GM12878 (cell line): ENCODE measurements around the gene KCNQ1. TPM values are rescaled to one million over a fixed set of nuclear protein-coding genes. Genes with fewer than 3 reads are reported as not detected.

Source experiments
- ATAC-seq: fragments of 200-7000 bp; cut with Tn5 transposase; 3 replicates; pipeline ENCODE4 v1.9.1; 2020; ENCODE audit warnings: mild to moderate bottlenecking, moderate library complexity
- BruUV-seq: library from RNA; stranded (reverse); fragments of 400-500 nt; replicated peaks from 2 replicates; lab custom pipeline; 2021; lab: Mats Ljungman, UMichigan
- CTCF ChIA-PET: fragments of 300-600 bp; sonication (Branson Sonifier 250); formaldehyde crosslinking; extraction: SDS; loops from one replicate; lab custom pipeline; 2021; ENCODE audit warnings: inconsistent platforms; lab: Yijun Ruan, JAX
- POLR2A ChIA-PET: fragments of 350-600 bp; formaldehyde crosslinking; extraction: SDS; loops from one replicate; lab custom pipeline; 2021; ENCODE audit warnings: inconsistent platforms; lab: Charles Lee
- RAD21 ChIA-PET: fragments of 300-600 bp; sonication (Branson Sonifier 250); formaldehyde crosslinking; loops from one replicate; lab custom pipeline; 2023; ENCODE audit warnings: antibody characterized with exemption; ENCODE audit not compliant: unreplicated experiment; lab: Charles Lee
- SMC1A ChIA-PET: fragments of 300-600 bp; sonication (Branson Sonifier 250); formaldehyde crosslinking; loops from one replicate; lab custom pipeline; 2023; ENCODE audit not compliant: unreplicated experiment, uncharacterized antibody; lab: Charles Lee
- DNase-seq: peaks from one replicate; pipeline ENCODE4 v3.0.0-alpha.2; 2011; ENCODE audit warnings: low read depth, low spot score
- FAIRE-seq: peaks from 3 replicates; lab custom pipeline; 2011; peaks lifted over from hg19 to GRCh38; lab: Jason Lieb, UNC
- H2AFZ ChIP-seq: 2 replicates; pipeline ENCODE4 v1.6.0; 2011; ENCODE audit warnings: low read depth, low read length, control low read depth; ENCODE audit not compliant: control insufficient read depth
- H3K27ac ChIP-seq: 2 replicates; pipeline ENCODE4 v1.5.1; 2011; ENCODE audit warnings: control low read depth; ENCODE audit not compliant: control insufficient read depth, insufficient read depth
- H3K27me3 ChIP-seq, 2 experiments: replicated peaks in 1 of 2; 2 replicates each; pipeline versions ENCODE4 v1.6.0 to v1.6.1; 2011; ENCODE audit warnings: low read length in 1 of 2; ENCODE audit not compliant: control insufficient read depth in 2 of 2, insufficient read depth in 2 of 2
- H3K36me3 ChIP-seq, 2 experiments: 2 replicates each; pipeline ENCODE4 v1.5.1; 2011; ENCODE audit warnings: low read length in 1 of 2; ENCODE audit not compliant: control insufficient read depth in 2 of 2, insufficient read depth in 2 of 2
- H3K4me1 ChIP-seq: 2 replicates; pipeline ENCODE4 v1.6.1; 2011; ENCODE audit warnings: mild to moderate bottlenecking, low read length, moderate library complexity, mixed read lengths; ENCODE audit not compliant: control insufficient read depth, insufficient read depth
- H3K4me2 ChIP-seq: 2 replicates; pipeline ENCODE4 v1.6.0; 2011; ENCODE audit warnings: control low read depth; ENCODE audit not compliant: control insufficient read depth, insufficient read depth
- H3K4me3 ChIP-seq: fragments of 200-600 bp; sonication (generic); 2 replicates; pipeline ENCODE4 v1.5.1; 2016
- H3K79me2 ChIP-seq: 2 replicates; pipeline ENCODE4 v1.6.0; 2011; ENCODE audit warnings: low read length; ENCODE audit not compliant: control insufficient read depth, insufficient read depth
- H3K9ac ChIP-seq: 2 replicates; pipeline ENCODE4 v1.8.0; 2011; ENCODE audit warnings: low read length, control low read depth, mixed read lengths; ENCODE audit not compliant: control insufficient read depth, insufficient read depth
- H3K9me3 ChIP-seq: replicated peaks from 3 replicates; pipeline ENCODE4 v1.5.1; 2011; ENCODE audit warnings: mild to moderate bottlenecking, low read length; ENCODE audit not compliant: control insufficient read depth, insufficient read depth
- H4K20me1 ChIP-seq: 2 replicates; pipeline ENCODE4 v1.6.0; 2011; ENCODE audit not compliant: control insufficient read depth, insufficient read depth
- CBX3 ChIP-seq: fragments of 200-600 bp; sonication (generic); IDR thresholded peaks from 2 replicates; pipeline ENCODE4 v1.6.1; 2016; ENCODE audit warnings: low read depth, borderline replicate concordance
- MTA2 ChIP-seq: fragments of 450-650 bp; IDR thresholded peaks from 2 replicates; pipeline ENCODE4 v1.6.1; 2016; ENCODE audit warnings: low read depth, mild to moderate bottlenecking, moderate library complexity
- WGBS: methylation state at CpG from one replicate; pipeline ENCODE4 v1.1.6; 2016; ENCODE audit warnings: low lambda C conversion rate; ENCODE audit not compliant: insufficient replicate concordance, insufficient coverage; ENCODE audit errors: missing lambda C conversion rate; 5-methylcytosine and 5-hydroxymethylcytosine counted together
- in situ Hi-C: fragments of 300-500 bp; cut with MboI; formaldehyde crosslinking; loops from 9 replicates; pipeline ENCODE4 v1.14.3; 2018; ENCODE audit warnings: mixed read lengths
- intact Hi-C: fragments of 100-400 bp; cut with micrococcal nuclease; formaldehyde crosslinking; loops from one replicate; pipeline ENCODE4 v1.14.2; 2022; ENCODE audit not compliant: unreplicated experiment
- polyA plus RNA-seq, 11 experiments: library from polyadenylated mRNA; depleted of rRNA in 4 of 11; unstranded in 6 of 11; stranded (reverse) in 5 of 11; fragments of >200 nt; fragmentation: Nextera tagmentation in 4 of 11; fragmentation: Illumina TruSeq in 1 of 11; extraction: Ambion mirVana in 4 of 11; extraction: Trizol in 1 of 11; gene quantifications; 1 replicate in 1 of 11; 2 replicates in 10 of 11; pipeline versions ENCODE4 v1.2.1 to v1.2.3, GENCODE V29; 2011 to 2016; ENCODE audit warnings: inconsistent platforms in 2 of 11, missing spikeins in 2 of 11, low read depth in 1 of 11
- total RNA-seq, 4 experiments: library from RNA; depleted of rRNA in 3 of 4; stranded (reverse); fragments of >200 nt in 3 of 4; fragmentation: Illumina TruSeq in 1 of 4; extraction: Trizol in 1 of 4; gene quantifications; 2 replicates each; pipeline versions ENCODE4 v1.2.1 to v1.2.3, GENCODE V29; 2013 to 2021
- TF ChIP-seq, protein P1 (sequence below): fragments of 150-350 bp; IDR thresholded peaks from 2 replicates; pipeline ENCODE4 v1.6.1; 2014; ENCODE audit warnings: mild to moderate bottlenecking, low read depth, low read length

The KCNQ1 gene
- total and polyA plus RNA-seq, 10 of the 15 experiments (the other 5 are each of a cell fraction or from before 2014, with no cell fraction given) = 0.03 to 0.15 (median 0.12) TPM; not detected in 7

DNA sequence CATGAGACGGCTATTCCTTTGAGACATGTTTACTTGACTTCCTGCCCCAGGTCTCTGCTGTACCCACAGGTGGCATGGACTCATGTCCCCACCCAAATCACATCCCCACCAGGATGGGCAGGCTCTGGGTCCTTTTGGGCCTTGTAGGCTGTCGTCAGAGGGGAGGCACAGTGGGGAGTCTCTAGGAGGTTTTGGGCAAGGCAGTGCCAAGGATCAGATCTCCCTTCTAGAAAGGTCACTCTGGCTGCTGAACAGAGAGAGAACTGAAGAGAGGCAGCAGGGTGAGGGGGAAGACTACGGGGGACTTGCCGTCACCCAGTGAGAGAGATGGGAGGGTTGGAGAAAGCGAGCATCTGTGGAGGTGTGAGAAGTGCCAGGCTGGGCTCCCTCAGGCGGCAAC, 259.5 kb downstream of the KCNQ1 start (continued):
- TF ChIP-seq CBX3 = no peak
- TF ChIP-seq, all 136 proteins: peak for 0

GRCh38 chr11:2704896-2705606, 260.2 kb downstream of the KCNQ1 start:
- H4K20me1 ChIP-seq = no peaks in the 10 kb centered on the region
- POLR2A ChIA-PET = no interaction called here
- no peak for TF ChIP-seq MTA2
- TF ChIP-seq, protein P1, sequence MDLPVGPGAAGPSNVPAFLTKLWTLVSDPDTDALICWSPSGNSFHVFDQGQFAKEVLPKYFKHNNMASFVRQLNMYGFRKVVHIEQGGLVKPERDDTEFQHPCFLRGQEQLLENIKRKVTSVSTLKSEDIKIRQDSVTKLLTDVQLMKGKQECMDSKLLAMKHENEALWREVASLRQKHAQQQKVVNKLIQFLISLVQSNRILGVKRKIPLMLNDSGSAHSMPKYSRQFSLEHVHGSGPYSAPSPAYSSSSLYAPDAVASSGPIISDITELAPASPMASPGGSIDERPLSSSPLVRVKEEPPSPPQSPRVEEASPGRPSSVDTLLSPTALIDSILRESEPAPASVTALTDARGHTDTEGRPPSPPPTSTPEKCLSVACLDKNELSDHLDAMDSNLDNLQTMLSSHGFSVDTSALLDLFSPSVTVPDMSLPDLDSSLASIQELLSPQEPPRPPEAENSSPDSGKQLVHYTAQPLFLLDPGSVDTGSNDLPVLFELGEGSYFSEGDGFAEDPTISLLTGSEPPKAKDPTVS = no peak
- no peaks in the 10 kb centered on the region; the same call in 2 of the 3 replicates for H3K9me3 ChIP-seq
- CTCF ChIA-PET = no interaction called here
- in situ Hi-C loops (no loop called here), intact Hi-C loops (no loop called here)
- H3K27ac ChIP-seq = no peak overlapping the region
- no peak overlapping the region for H2AFZ ChIP-seq
- FAIRE-seq (no peak), ATAC-seq (no peak), DNase-seq (no peak)
- H3K27me3 ChIP-seq = no peaks in the 10 kb centered on the region
- no peaks in the 10 kb centered on the region for H3K79me2 ChIP-seq
- SMC1A ChIA-PET = no interaction called here
- no peak overlapping the region for H3K9ac ChIP-seq
- RAD21 ChIA-PET = no interaction called here
- no peaks in the 10 kb centered on the region; the same call in 1 of the 2 replicates for H3K4me1 ChIP-seq
- BruUV-seq = no TSS peak
- no peak overlapping the region for H3K4me3 ChIP-seq
- H3K36me3 ChIP-seq = no peaks in the 10 kb centered on the region
- WGBS = 35% methylated on average over 14 of the region's 14 CpGs
- H3K4me2 ChIP-seq = no peak overlapping the region
